HL-60 (cell line): ENCODE measurements around the gene GPR161.

Source experiments
- DNase-seq, 2 experiments: peaks; one replicate each; pipeline ENCODE4 v3.0.0-alpha.2; 2010 to 2020; ENCODE audit warnings: low read depth in 1 of 2, low spot score in 1 of 2
- H3K27ac ChIP-seq: fragments of 250-450 bp; sonication (Bioruptor Pico); replicated peaks from 2 replicates; pipeline ENCODE4 v1.5.1; 2020; ENCODE audit warnings: mild to moderate bottlenecking, moderate library complexity
- H3K27me3 ChIP-seq: fragments of 250-450 bp; sonication (Bioruptor Pico); 2 replicates; pipeline ENCODE4 v1.5.1; 2021; ENCODE audit warnings: mild to moderate bottlenecking, moderate library complexity; ENCODE audit not compliant: insufficient read depth, poor library complexity, severe bottlenecking
- H3K4me3 ChIP-seq: replicated peaks from 2 replicates; pipeline ENCODE4 v1.5.1; 2011; ENCODE audit warnings: mild to moderate bottlenecking, control low read depth, low read length; ENCODE audit not compliant: insufficient read depth
- GABPA ChIP-seq: IDR thresholded peaks from 2 replicates; pipeline ENCODE4 v1.6.1; 2012; ENCODE audit warnings: low read depth
- POLR2AphosphoS5 ChIP-seq: IDR thresholded peaks from 2 replicates; pipeline ENCODE4 v1.6.1; 2012; ENCODE audit warnings: low read depth
- SPI1 ChIP-seq: IDR thresholded peaks from 2 replicates; pipeline ENCODE4 v1.6.1; 2012; ENCODE audit warnings: low read depth, mild to moderate bottlenecking, borderline replicate concordance
- TF ChIP-seq, protein P1 (sequence below): IDR thresholded peaks from one replicate; pipeline ENCODE4 v1.5.1; 2011; ENCODE audit warnings: low read length, control low read depth, inconsistent platforms; ENCODE audit not compliant: insufficient read depth
- TF ChIP-seq, protein P2 (sequence below): IDR thresholded peaks from 2 replicates; pipeline ENCODE4 v1.6.1; 2012; ENCODE audit warnings: low read depth; ENCODE audit not compliant: insufficient replicate concordance

The GPR161 gene

GRCh38 chr1:168127503-168127902, 9.2 kb downstream of the GPR161 start:
- TF ChIP-seq, protein P1, sequence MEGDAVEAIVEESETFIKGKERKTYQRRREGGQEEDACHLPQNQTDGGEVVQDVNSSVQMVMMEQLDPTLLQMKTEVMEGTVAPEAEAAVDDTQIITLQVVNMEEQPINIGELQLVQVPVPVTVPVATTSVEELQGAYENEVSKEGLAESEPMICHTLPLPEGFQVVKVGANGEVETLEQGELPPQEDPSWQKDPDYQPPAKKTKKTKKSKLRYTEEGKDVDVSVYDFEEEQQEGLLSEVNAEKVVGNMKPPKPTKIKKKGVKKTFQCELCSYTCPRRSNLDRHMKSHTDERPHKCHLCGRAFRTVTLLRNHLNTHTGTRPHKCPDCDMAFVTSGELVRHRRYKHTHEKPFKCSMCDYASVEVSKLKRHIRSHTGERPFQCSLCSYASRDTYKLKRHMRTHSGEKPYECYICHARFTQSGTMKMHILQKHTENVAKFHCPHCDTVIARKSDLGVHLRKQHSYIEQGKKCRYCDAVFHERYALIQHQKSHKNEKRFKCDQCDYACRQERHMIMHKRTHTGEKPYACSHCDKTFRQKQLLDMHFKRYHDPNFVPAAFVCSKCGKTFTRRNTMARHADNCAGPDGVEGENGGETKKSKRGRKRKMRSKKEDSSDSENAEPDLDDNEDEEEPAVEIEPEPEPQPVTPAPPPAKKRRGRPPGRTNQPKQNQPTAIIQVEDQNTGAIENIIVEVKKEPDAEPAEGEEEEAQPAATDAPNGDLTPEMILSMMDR, result no peak
- TF ChIP-seq GABPA, result no peak
- no peak for TF ChIP-seq SPI1
- TF ChIP-seq POLR2AphosphoS5, result no peak
- TF ChIP-seq, protein P2, sequence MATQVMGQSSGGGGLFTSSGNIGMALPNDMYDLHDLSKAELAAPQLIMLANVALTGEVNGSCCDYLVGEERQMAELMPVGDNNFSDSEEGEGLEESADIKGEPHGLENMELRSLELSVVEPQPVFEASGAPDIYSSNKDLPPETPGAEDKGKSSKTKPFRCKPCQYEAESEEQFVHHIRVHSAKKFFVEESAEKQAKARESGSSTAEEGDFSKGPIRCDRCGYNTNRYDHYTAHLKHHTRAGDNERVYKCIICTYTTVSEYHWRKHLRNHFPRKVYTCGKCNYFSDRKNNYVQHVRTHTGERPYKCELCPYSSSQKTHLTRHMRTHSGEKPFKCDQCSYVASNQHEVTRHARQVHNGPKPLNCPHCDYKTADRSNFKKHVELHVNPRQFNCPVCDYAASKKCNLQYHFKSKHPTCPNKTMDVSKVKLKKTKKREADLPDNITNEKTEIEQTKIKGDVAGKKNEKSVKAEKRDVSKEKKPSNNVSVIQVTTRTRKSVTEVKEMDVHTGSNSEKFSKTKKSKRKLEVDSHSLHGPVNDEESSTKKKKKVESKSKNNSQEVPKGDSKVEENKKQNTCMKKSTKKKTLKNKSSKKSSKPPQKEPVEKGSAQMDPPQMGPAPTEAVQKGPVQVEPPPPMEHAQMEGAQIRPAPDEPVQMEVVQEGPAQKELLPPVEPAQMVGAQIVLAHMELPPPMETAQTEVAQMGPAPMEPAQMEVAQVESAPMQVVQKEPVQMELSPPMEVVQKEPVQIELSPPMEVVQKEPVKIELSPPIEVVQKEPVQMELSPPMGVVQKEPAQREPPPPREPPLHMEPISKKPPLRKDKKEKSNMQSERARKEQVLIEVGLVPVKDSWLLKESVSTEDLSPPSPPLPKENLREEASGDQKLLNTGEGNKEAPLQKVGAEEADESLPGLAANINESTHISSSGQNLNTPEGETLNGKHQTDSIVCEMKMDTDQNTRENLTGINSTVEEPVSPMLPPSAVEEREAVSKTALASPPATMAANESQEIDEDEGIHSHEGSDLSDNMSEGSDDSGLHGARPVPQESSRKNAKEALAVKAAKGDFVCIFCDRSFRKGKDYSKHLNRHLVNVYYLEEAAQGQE, result no peak

GRCh38 chr1:168125051-168125450, 11.7 kb downstream of the GPR161 start:
- H3K27ac ChIP-seq, result no peak overlapping the region
- DNase-seq, result no peak
- TF ChIP-seq POLR2AphosphoS5 (no peak), GABPA (no peak), SPI1 (no peak)
- TF ChIP-seq, protein P2, result no peak
- TF ChIP-seq, protein P1, result no peak
- H3K4me3 ChIP-seq, result no peak overlapping the region
- H3K27me3 ChIP-seq, result no peaks in the 10 kb centered on the region

More at GRCh38 chr1:168127503-168127902, 9.2 kb downstream of the GPR161 start:
- Histone ChIP-seq H3K27me3 (no peaks in the 10 kb centered on the region), H3K27ac (no peak overlapping the region), H3K4me3 (no peak overlapping the region)
- DNase-seq, result no peak

DNA sequence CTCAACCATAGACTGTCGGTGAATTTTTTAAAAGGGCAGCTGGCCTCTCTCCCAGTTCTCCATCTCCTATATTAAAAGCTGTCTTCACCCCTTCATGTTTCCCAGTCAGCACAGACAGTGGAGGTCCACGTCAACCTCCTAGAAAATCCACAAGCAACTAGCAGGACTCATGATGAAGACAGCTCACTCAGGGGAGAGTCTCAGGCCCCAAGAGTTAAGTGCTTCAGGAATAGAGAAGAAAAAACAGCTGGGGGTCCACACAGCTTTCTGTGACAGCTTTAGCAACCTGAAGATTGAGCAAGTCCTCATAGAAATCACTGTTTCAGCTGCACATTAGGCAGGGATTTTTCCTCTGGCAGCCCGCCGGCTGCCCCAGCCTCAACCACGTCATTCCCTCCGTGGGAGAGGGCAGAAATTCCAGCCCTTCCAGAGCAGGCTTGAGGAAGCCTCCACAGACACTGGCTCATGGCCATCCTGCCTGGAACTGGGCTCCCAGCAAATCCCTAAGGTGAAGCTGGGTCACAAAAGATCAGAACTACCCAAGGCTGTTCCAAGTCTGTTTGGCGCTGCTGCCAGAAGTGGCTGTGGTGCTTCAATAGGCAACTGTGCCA, 15.2 kb downstream of the GPR161 start:
- TF ChIP-seq POLR2AphosphoS5 (no peak), GABPA (no peak), SPI1 (no peak)
- TF ChIP-seq, protein P2, result no peak
- TF ChIP-seq, protein P1, result no peak
- Histone ChIP-seq H3K4me3 (no peak overlapping the region), H3K27me3 (no peaks in the 10 kb centered on the region), H3K27ac (no peak overlapping the region)
- DNase-seq, result no peak
